Hypothalamus (tissue), 51 donors: Measurements from ENCODE around the gene BTNL3.
"Not testable (repeated sequence)": the region's sequence is repeated elsewhere in the genome, so short reads cannot be mapped to it uniquely, and the experiment has no call there.

Experiments
- DNase-seq, 51 donors: peaks; one replicate each; lab custom pipeline; 2025; lab: John Stamatoyannopoulos, UW

Gene BTNL3

GRCh38 chr5:181045857-181046256 is 57.2 kb downstream of the BTNL3 start:
- not testable (repeated sequence) for DNase-seq

- DNase-seq = no peak
These were observed 58.6 kb downstream of the BTNL3 start for GRCh38 chr5:181047288-181047687.

GRCh38 chr5:181047921-181048320 is 59.3 kb downstream of the BTNL3 start:
- DNase-seq = no peak

- no peak for DNase-seq
These were observed 61.4 kb downstream of the BTNL3 start for GRCh38 chr5:181050016-181050415.

GRCh38 chr5:181051841-181052671 is 63.4 kb downstream of the BTNL3 start:
- no peak for DNase-seq

- DNase-seq = no peak
These were observed 64.2 kb downstream of the BTNL3 start for GRCh38 chr5:181052672-181053487.

- DNase-seq = no peak
These were observed 65.0 kb downstream of the BTNL3 start for GRCh38 chr5:181053488-181054121.

GRCh38 chr5:181054138-181054537 is 65.5 kb downstream of the BTNL3 start:
- no peak for DNase-seq

GRCh38 chr5:181054871-181055459 is 66.3 kb downstream of the BTNL3 start:
- DNase-seq = no peak
